Sciatic nerve (tissue), 2 donors: ENCODE data around the gene SRSF4. TPM values are rescaled to one million over a fixed set of nuclear protein-coding genes. Genes with fewer than 3 reads are reported as not detected.

Experiments used
- ATAC-seq: fragments of 200-7000 bp; cut with Tn5 transposase; one replicate; pipeline ENCODE4 v1.9.1; 2020; ENCODE audit warnings: mild to moderate bottlenecking, moderate library complexity
- DNase-seq: peaks from one replicate; pipeline ENCODE4 v3.0.0-alpha.2; 2020; ENCODE audit warnings: low spot score
- intact Hi-C: fragments of 100-400 bp; cut with DNase I; formaldehyde crosslinking; loops from one replicate; pipeline ENCODE4 v1.14.2; 2022
- total RNA-seq: library from RNA; stranded (reverse); fragmentation: NEBNext Ultra II Directional; extraction: Animal tissue kit (Norgen Biotek cat#: 25700); gene quantifications from one replicate; pipeline ENCODE4 v1.2.1, GENCODE V29; 2021
- donor health status: DM: no; HTN: no; CAD: no.
- donor health status: DM: no; HTN: no; CAD: no.

Gene SRSF4
- total RNA-seq, 1 donor from 2014 or later: 95.0 TPM

- peak; percentile 99 for DNase-seq
- intact Hi-C loops: loop anchor here (5.0 kb wide), 1 partner anchor 320 kb away; no protein-coding TSS in a partner anchor
- peak; percentile 97 for ATAC-seq
Measured at GRCh38 chr1:29202584-29203340, 21.1 kb upstream of the SRSF4 start.

- ATAC-seq: peak; percentile 12
- intact Hi-C loops: loop anchor here (5.0 kb wide), 1 partner anchor 320 kb away; no protein-coding TSS in a partner anchor
Measured at GRCh38 chr1:29202053-29202452, 20.4 kb upstream of the SRSF4 start.

DNA sequence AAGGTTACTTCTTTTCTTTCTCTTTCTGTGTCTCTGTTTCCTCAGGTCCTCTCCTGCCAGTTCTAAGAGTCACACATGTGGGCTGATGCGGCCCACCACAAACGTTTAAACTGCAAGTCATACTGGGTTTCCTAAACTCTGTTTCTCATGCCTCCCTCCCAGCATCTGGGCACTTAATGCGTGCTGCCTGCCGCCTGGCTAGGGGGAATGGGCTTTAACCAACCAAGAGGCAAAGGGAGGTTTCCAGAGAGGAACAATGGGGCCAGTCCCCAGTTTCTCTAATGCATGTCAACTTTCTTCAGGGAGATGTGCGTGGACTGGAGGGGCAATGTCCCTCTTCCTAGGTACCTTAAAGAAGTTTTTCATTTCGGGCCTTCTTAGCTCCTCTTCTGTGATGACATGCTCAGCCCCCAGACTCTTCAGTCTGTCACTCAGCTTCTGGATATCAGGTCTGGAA lies 19.9 kb upstream of the SRSF4 start:
- no peak for DNase-seq
- no peak for ATAC-seq
- intact Hi-C loops: loop anchor here (5.0 kb wide), 1 partner anchor 319 kb away; no protein-coding TSS in a partner anchor

More at GRCh38 chr1:29202053-29202452, 20.4 kb upstream of the SRSF4 start:
- DNase-seq: no peak

GRCh38 chr1:29200906-29201594 lies 19.4 kb upstream of the SRSF4 start:
- intact Hi-C loops: loop anchor here (5.0 kb wide), 1 partner anchor 319 kb away; no protein-coding TSS in a partner anchor
- DNase-seq (no peak), ATAC-seq (no peak)

DNA sequence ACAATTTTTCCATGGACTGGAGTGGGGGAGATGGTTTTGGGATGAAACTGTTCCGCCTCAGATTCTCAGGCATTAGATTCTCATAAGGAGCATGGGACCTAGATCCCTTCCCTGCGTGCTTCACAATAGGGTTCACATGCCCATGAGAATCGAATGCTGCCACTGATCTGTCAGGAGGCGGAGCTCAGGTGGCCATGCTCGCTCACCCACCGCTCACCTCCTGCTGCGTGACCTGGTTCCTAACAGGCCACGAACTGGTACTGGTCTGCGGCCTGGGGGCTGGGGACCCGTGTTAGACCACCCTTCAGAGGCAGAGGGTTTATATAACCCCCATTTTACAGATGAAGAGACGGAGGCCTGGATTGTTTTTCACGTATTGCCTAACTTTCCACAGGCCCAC lies 16.3 kb upstream of the SRSF4 start:
- intact Hi-C loops: no loop called here
- no peak for ATAC-seq
- DNase-seq: no peak

GRCh38 chr1:29197590-29197924 lies 15.9 kb upstream of the SRSF4 start:
- no peak for DNase-seq
- ATAC-seq: no peak
- intact Hi-C loops: no loop called here

GRCh38 chr1:29196863-29197589 lies 15.3 kb upstream of the SRSF4 start:
- no peak for DNase-seq
- ATAC-seq: no peak
- intact Hi-C loops: no loop called here

- intact Hi-C loops: no loop called here
- ATAC-seq (no peak), DNase-seq (peak; percentile 58)
Measured at GRCh38 chr1:29195881-29196291, 14.2 kb upstream of the SRSF4 start.

- ATAC-seq: no peak
- DNase-seq: no peak
- intact Hi-C loops: no loop called here
Measured at GRCh38 chr1:29193879-29194455, 12.3 kb upstream of the SRSF4 start.

GRCh38 chr1:29190718-29191117 lies 9.0 kb upstream of the SRSF4 start:
- DNase-seq: peak; percentile 0
- ATAC-seq: no peak
- intact Hi-C loops: no loop called here

DNA sequence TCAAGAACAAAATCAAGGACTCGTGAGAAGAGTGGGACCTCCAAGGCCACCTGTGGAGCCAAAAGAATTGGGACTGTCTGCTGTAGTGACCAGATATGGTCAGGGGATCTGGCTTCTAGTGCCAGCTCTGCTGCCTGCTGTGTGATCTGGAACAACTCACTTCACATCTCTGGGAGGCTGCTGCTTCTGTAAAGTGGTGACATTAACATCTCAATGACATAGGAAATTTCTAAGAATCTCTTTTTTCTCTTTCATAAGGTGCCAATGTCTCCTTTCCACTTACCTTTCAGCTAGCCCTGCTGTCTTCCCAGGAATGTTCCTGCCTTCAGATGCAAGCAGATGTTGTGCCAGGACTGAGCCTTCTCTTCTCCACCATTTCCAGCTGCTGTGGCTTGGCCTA lies 5.0 kb upstream of the SRSF4 start:
- intact Hi-C loops: loop anchor here (10.0 kb wide), 1 partner anchor 62 kb away; the partner anchor contains the start of gene TMEM200B
- no peak for DNase-seq
- ATAC-seq: no peak

DNA sequence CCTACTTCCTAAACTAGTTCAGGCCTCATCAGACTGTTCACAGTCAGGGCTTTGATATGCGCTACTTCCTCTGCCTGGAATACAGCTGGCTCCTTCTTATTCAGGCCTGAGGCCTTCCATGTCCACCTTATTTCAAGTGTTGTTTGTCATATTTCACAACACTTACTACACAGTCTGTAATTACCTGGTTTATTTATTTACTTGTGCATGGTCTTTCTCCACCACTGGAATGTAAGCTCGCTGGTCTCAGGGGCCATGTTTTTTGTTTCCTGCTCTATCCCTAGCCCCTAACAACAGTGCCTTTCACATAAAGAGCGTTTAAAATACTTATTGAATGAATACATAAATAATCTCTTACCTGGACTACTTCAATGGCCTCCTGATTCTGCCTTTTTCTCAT lies 4.6 kb upstream of the SRSF4 start:
- ATAC-seq (no peak), DNase-seq (no peak)

DNA sequence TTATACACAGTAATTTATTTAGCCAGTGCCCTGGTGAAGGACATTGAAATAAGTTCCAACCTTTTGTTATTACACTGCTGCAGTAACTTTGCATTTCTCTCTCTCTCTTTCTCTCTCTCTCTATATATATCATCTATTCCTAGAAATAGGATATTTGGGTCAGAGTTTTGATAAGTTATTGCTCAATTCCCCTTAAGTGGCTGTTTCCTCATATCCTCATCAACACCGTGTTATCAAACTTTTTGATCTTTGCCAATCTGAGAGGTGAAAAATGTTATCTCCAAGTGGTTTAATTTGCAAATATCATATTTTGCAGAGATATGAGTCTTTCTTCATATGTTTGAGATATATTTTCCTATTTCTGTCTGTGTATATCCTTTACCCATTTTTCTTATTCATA lies 1.6 kb upstream of the SRSF4 start:
- intact Hi-C loops: loop anchor here (10.0 kb wide), 1 partner anchor 58 kb away; the partner anchor contains the start of gene TMEM200B
- DNase-seq (no peak), ATAC-seq (no peak)

More for the DNA sequence above, 4.6 kb upstream of the SRSF4 start:
- intact Hi-C loops: loop anchor here (10.0 kb wide), 1 partner anchor 61 kb away; the partner anchor contains the start of gene TMEM200B

DNA sequence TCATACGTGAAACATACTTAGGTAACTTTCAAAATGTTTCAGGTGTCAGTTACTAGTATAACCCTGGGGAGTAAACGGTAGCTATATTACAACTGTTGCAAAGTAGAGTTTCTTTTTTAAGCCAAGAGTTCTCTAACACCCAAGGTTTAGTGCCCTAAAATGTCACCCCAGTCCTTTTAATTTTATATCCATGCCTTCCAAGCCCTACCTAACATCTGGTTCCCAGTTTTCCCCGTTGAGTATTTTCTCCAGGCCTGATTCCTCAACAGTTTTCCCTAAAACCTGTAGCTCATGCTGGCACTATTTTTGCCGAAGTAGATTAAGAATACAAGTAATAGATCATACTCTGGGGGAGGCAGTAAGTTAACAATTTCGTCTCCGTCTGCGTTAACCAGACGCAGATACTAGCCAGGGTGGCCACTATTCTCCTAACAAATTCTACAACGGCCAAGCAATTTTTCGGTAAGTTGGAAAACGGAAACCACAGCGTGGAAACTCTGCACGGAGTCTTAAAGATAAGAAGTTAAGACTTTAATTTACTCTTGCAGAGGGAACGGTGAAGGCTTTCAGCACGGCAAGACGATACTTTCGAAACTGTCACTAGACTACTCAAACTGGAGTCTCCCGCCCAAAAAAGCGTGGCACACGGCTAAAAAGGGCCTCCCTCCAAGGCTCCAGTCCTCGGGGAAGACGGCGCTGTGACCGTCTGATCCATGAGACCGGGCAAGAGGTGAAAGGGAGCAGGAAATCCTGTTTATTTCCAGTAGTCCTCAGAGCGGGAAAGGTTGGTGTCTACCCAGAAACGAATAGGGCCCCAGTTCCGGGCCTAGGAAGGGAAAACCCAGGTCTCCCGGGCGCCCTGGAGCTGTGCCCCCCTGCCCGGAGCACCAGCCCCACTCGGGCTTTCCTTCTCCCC lies 945 bp downstream of the SRSF4 start:
- ATAC-seq (peak; percentile 18), DNase-seq (no peak)
- intact Hi-C loops: loop anchor here (10.0 kb wide), 1 partner anchor 56 kb away; the partner anchor contains the start of gene TMEM200B

DNA sequence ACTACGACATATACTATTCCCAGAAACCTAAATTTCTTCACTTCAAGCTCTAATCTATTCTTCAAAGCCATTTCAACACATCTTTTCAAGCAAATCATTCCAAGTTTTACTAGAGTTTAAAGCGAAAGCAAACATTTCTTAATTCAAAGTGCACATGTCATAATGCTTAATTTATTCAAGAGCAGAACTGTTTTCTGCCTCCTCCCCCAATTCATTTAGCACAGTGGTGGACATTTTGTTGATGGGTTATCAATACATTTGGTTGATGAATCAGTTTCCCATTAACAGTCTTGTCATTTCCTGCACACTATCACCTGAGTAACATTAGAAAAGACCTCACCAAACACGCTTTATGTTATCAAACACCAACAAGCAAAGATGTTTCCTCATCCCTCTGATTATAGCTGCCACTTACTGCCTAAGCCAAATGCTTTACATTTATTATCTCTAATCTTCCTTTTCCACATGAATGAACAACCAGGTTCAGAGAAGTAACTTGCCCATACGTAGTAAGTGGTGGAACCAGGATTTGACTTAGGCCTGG lies 2.0 kb downstream of the SRSF4 start:
- intact Hi-C loops: loop anchor here (10.0 kb wide), 1 partner anchor 55 kb away; the partner anchor contains the start of gene TMEM200B
- DNase-seq: no peak
- ATAC-seq: no peak

DNA sequence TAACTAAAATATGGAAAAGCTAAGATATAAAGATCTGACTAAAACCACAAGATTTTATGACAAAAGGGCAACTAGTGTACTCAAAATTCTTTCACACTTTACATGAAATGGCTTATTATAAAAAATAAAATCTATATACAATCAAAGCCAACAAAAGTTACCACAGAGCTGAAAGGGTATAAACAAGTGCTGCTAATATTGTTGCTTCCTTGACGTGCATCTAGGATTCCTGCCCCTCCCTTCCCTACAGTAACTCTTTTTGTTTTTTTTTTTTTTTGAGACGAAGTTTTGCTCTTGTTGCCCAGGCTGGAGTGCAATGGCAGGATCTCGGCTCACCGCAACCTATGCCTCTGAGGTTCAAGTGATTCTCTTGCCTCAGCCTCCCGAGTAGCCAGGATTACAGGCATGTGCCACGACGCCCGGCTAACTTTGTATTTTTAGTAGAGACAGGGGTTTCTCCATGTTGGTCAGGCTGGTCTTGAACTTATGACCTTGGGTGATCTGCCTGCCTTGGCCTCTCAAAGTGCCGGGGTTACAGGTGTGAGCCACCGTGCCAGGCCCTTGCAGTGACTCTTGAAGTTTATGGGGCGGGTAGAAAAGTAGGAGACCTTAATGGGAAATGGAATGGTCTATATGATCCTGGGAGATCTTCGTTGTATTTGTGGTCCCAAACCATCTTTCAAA lies 4.5 kb downstream of the SRSF4 start:
- no peak for DNase-seq

DNA sequence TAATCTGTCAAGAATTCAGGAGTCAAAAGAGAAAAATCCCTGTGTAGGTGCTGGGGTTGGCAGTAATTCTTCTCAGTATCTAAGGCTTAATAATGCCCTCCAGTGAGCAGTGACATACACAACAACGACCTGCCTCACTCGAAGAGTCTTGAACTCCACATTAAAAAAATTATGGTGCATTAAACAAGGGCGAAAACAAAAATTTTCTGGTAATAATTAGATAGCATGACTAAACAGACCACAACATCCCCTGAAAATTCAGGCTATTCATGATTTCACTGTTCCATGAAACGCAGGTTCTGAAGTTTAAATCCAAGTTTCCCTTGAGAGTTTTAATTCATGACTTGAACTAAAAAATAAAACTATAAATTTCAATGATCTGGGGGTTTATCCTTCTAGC lies 5.1 kb downstream of the SRSF4 start:
- intact Hi-C loops: no loop called here
- ATAC-seq (no peak), DNase-seq (no peak)

More for the DNA sequence above, 4.5 kb downstream of the SRSF4 start:
- intact Hi-C loops: no loop called here
- no peak for ATAC-seq
